Activated CD4-positive, alpha-beta T cell treated with anti-CD3 and anti-CD28 coated beads for 4 hours (primary cell): Measurements from ENCODE around the gene TPH2.

Source experiments
- DNase-seq, 2 donors: peaks; one replicate each; pipeline ENCODE4 v3.0.0-alpha.2; 2020

The TPH2 gene

GRCh38 chr12:71967211-71967610 is 28.6 kb downstream of the TPH2 start:
- no peak for DNase-seq

DNA sequence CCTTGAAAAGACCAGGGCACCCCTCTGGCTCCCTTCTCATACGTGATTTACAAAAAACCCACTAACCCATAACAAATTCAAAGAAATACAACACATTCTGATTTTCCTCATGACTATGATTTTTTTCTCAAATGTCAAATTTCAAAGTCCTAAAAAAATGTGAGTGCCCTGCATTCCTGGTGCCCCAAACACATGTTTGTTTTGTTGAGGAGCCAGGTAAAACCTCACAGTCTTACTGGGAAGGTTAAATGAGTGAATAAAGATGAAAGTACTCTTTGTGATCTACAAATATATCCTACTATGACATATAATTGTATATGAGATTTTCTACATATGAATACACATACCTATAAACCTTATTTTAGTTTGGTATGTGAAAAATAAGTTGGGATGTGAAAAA is 30.7 kb downstream of the TPH2 start:
- DNase-seq, result no peak

DNA sequence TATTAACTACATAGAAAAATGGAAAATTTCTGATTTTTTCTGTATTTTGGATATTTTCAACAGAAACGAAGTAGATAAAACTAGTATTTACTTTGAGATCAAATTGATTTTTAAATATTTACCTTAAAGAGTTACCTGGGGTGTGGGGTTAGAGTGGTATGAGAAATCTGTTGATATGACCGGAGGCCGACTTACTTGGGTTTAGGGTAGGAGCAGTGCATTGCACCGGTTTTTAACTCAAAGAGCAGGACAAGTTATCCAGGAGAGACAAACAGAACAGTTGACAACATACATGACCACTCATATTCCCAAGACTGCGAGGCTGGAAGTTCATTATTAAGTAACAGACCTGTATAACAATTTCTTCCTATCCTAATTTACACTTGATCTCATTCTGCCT is 31.4 kb downstream of the TPH2 start:
- DNase-seq, result no peak

DNA sequence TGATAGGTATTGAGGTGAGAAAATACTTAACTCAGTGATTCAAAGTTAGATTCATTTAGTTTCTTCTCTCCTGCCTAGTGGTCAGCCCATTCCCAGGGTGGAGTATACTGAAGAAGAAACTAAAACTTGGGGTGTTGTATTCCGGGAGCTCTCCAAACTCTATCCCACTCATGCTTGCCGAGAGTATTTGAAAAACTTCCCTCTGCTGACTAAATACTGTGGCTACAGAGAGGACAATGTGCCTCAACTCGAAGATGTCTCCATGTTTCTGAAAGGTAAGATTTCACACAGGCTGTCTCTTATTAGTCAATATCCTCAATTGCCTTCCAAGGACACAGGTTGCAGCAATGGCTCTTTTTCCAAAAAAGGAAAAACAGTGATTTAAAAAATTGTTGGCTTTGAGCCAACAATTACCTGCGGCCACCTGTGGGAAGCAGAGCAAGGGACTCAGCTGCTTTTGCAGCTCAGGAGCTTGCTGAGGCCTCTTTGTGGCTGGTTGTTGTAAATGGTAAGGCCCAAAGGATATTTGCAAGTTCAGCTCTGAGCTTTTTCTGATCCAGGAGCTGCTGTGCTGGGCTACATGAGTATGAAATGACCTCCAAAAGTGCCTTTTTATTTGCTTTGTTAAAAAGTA is 33.9 kb downstream of the TPH2 start:
- DNase-seq, result no peak

DNA sequence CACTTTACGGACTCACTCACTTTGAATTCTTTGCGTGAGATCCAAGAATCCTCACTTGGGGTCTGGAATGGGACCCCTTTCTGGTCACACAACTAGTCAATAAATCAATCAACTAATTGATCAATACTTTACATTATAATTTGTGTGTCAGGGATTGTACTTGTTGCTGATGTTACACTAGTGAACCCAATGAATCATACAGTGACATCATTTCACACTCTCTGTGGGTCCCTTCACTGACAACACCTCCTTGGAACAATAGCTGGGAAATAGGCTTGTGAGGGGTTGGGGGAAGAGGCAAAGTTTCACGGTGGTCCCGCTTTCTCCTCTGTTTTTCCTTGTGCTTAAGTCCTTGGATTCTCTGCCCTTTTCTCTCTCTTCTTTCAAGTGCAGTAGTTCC is 35.0 kb downstream of the TPH2 start:
- DNase-seq, result no peak

GRCh38 chr12:71980538-71980937 is 41.9 kb downstream of the TPH2 start:
- DNase-seq, result no peak

DNA sequence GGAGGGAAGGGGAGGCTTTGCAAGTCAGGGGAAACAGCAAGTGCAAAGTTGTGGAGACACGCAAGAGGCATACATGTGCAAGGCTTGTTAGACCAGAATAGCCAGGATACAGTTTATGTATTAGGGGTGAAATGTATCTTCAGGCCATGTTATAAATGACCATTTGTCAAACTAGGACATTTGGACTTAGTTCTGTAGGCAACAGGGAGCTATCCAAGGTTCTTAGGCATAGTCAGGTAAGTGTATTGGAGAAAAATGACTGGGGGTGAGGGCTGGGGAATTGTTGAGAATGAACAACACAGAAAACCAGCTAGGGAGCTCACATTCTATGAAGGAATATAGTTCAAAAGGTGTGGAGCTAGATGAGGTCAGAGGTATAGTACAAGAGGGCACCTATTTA is 42.5 kb downstream of the TPH2 start:
- DNase-seq, result no peak

DNA sequence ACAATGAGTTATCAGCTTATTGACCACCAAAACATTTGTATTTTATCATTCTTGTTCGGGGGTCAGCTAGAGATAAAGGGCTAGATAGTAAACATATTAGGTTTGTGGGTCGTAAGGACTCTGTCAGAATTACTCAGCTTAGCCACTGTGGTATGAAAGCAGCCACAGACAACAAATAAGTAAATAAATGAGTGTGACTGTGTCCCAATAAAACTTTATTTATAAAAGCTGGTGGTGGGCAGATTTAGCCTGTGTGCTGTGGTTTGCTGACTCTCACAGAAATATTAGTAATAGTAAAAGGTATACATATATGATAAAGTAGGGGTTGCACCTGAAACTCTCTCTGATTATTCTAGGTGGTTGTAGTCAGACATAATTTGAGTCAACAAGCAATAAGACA is 56.1 kb downstream of the TPH2 start:
- no peak for DNase-seq

DNA sequence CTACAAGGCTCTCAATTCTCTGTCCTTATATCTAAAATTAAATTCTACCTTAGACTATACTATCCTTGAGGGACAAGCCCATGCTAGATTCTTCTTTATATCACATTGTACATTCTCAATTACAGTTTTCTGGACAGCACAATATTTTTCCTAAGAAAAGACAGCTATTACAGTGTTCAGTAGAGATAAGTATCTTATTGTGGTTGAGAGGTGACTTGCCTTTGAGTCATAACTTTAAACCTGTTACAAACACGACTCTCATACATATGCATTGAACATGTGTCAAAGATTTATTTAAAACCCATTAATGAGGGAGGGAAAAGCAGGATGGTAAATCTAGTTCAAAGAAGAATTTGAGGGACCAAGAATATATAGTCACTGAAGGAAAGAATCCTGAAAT is 61.1 kb downstream of the TPH2 start:
- DNase-seq, result no peak

GRCh38 chr12:72000969-72001648 is 62.5 kb downstream of the TPH2 start:
- no peak for DNase-seq

DNA sequence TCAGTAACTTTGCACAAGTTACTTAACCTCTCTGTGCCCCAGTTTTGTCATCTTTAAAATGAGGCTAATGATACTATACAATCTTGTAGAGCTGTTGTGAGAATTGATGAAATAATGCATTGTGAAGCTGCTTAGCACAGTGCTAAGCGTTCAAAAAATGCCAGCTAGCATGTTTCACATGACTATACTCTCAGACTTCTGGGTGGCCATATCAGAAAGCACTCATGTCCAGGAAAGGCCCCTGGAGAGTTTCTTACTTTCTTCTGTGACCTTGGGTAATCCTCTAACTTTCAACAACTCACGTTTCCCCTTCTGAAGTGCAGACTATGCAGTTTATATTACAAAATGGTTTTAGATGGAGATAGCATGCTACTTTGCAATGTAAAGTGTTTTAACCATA is 68.1 kb downstream of the TPH2 start:
- DNase-seq, result no peak

DNA sequence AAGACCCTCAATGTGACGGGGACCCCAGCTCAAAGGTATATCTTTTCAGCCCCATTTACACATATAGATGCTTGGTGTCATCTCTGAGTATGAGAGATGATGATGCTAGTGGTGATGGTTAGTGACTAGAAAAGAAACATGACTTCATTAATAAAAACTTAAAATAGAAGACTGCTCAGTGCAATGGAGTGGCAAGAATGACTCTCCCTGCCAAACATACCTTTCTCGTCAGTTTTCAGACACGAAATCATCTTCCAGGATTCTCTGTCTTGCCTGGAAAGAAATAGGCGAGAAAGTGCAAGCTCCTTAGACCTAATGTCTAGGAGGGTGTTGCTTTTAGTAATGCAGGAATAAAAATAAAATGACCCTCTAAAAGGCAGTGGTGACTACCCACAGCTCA is 71.7 kb downstream of the TPH2 start:
- DNase-seq, result no peak

DNA sequence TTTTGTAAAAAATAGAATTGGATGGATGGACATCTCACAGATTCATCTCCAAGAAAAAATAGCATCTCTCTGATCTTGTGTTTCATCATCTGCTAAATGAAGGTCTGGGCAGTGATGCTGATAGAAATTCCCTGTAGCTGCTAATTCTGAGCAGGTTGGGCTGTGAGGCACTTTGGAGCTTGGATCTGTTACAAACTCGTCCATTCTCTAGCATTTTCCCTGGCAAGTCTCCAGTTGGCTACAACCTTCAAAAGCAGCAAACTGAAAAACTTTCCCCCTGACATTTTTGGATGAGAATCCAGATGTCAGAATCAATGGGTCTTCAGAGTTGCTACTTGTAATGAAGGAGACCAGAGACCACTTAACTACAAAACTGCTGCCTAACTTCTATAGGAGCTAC is 72.7 kb downstream of the TPH2 start:
- no peak for DNase-seq

DNA sequence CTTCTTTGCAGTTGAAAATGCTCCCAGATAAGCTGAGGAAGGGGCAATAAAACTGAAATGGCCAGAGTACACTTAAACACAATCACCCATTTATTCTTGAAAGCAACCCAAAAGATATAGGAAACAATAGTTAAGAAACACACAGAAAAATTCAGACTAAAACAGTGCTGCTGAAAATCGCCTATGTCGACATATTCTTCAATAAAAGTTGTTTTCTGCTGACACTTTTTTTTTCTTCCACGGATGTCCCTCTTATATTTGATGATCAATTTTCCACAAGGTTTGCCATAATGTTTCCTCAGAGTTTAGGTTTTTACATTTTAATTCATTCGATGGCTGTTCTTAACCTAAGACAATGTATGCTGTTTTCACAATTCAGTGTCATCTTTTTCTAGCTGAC is 74.2 kb downstream of the TPH2 start:
- DNase-seq, result no peak

- DNase-seq, result no peak
These were observed 77.2 kb downstream of the TPH2 start for GRCh38 chr12:72015895-72016294.

DNA sequence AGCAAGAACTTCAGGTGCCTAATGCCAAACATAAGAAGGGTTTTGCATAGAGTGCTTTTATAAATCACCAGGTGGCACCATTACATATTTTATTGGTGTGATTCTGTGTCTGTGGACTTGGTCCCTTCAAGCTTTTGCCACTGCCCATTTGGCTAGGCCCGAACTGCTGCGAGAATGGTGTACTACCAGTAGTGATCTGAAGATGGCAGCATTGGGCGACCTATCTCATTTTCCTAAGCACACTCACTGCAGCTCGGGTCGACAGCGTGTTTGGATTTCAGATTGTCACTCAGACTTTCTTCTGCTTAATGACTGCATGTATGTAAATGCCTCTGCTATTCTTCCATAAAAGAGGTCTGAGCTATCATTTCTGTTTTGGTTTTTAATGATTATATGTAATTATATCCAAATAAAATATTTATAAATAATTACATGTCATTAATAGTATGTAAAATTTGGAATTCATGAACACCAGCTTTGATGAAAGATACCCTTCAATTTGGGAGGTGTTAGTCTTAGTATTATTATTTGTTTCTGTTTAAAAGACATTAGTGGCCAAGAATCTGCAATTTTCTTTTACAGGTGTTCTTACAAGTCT is 78.5 kb downstream of the TPH2 start:
- peak; percentile 37 to 50 for DNase-seq

GRCh38 chr12:72018036-72018435 is 79.4 kb downstream of the TPH2 start:
- no peak for DNase-seq

DNA sequence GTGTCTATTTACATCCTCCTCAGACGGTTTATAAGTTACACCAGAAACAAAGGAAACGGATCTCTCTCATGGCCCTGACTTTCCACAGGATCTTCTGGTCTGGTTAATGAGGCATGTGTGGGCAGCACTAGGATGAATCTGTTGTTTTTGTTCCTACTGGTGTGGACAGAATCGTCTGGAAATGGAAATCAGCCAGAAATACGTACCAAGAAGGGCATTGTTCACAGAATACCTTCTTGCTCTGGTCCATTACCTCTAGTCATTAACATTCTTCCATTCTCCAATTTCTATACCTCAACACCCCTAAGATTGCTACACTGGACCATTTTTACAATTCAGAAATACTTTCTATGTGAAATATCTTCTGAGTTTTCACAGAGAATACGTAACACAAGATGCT is 86.0 kb downstream of the TPH2 start:
- DNase-seq, result no peak

DNA sequence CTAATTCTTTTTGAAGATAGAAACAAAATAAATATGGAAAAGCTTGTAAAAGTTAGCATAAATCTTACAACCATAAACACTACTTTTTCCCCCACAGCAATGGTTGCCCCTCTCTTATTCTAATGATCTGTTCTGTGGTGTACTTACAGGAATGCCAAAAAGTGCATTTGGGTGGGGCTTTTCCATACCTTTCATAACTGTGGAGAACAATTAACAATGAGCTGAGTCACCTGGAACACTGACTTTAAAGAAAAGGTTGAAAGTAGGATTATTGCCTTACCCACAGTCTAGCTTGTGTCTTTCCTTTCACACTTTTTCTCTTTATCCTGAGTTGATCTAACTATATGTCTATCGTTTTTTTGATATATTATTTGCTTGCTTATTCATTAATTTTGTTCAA is 86.9 kb downstream of the TPH2 start:
- DNase-seq, result no peak

- no peak for DNase-seq
These were observed 90.3 kb downstream of the TPH2 start for GRCh38 chr12:72028966-72029365.

DNA sequence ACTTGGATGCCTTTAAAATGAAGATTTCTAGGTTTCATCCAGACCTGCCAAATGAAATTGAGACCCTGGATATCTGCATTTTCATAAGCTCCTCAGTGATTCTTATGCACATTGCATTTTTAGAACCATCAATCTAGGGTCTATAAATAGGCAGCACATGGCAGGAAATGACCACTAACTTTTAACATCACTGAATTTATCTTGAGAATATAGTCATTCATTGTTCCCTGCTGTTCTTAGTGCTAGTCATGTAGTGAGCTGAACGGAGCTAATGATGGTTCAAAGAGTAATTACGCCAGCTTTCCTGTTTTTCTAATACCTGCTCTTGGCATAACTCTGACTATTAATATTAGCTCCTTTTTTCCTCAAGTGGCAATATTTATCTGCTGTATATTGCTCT is 91.6 kb downstream of the TPH2 start:
- no peak for DNase-seq

GRCh38 chr12:72031066-72031465 is 92.4 kb downstream of the TPH2 start:
- DNase-seq, result no peak

- DNase-seq, result no peak
These were observed 95.3 kb downstream of the TPH2 start for GRCh38 chr12:72033991-72034390.

- DNase-seq, result no peak
These were observed 97.0 kb downstream of the TPH2 start for GRCh38 chr12:72035625-72036024.

DNA sequence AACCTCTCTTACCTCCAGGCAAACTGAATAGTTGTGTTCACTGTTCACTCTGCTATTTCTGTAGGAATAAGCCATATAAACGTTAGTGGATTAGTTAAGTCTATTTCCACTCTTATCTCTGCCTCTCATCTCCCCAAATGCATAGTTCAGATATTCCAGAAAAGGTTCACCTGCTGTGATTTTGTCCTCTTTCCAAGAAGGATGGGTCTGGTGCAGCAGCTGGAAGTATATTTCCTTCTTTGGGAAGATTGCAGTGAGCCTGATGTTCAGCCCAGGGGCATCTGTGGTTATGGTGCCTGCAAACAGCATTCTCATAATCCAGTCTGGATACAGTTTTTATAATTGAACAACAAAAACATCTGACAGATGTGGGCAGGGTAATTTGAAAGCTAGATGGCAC is 97.7 kb downstream of the TPH2 start:
- DNase-seq, result no peak
